SU-DHL-6 (cell line): ENCODE data around the gene CERT1.

Source experiments
- H2AFZ ChIP-seq: fragments of 200-600 bp; sonication (generic); 2 replicates; pipeline ENCODE4 v1.6.1; 2014; ENCODE audit warnings: low read depth, mild to moderate bottlenecking, moderate library complexity, mixed read lengths, antibody characterized with exemption, low read length; ENCODE audit not compliant: severe bottlenecking
- H3F3A ChIP-seq: fragments of 200-600 bp; shearing (Covaris generic); 2 replicates; pipeline ENCODE4 v1.6.0; 2016; ENCODE audit warnings: antibody characterized with exemption, mild to moderate bottlenecking; ENCODE audit not compliant: insufficient read depth
- H3K27ac ChIP-seq: fragments of 200-600 bp; sonication (generic); 2 replicates; pipeline ENCODE4 v1.5.1; 2016; ENCODE audit warnings: low read depth, mild to moderate bottlenecking, low read length, moderate library complexity, mixed read lengths
- H3K27me3 ChIP-seq: fragments of 200-600 bp; sonication (generic), shearing (Covaris generic); 2 replicates; pipeline ENCODE4 v1.6.0; 2014; ENCODE audit warnings: mild to moderate bottlenecking, low read length
- H3K36me3 ChIP-seq: fragments of 200-600 bp; sonication (generic); 2 replicates; pipeline ENCODE4 v1.6.1; 2014; ENCODE audit warnings: mild to moderate bottlenecking, low read length, mixed read lengths
- H3K4me2 ChIP-seq: fragments of 300-600, 200-600 bp; shearing (Covaris generic), sonication (generic); 2 replicates; pipeline ENCODE4 v1.6.0; 2014; ENCODE audit warnings: low read length, low read depth, mild to moderate bottlenecking; ENCODE audit not compliant: poor library complexity, severe bottlenecking
- H3K4me3 ChIP-seq: fragments of 200-600 bp; sonication (generic); 2 replicates; pipeline ENCODE4 v1.5.1; 2014; ENCODE audit warnings: antibody characterized with exemption, low read length, mild to moderate bottlenecking, mixed read lengths; ENCODE audit not compliant: insufficient read depth, poor library complexity, severe bottlenecking
- H3K79me2 ChIP-seq: fragments of 200-600 bp; sonication (generic); 2 replicates; pipeline ENCODE4 v1.6.1; 2014; ENCODE audit warnings: mild to moderate bottlenecking, low read length, moderate library complexity; ENCODE audit not compliant: insufficient read depth
- H3K9ac ChIP-seq: fragments of 200-600 bp; sonication (generic); 2 replicates; pipeline ENCODE4 v1.7.0; 2014; ENCODE audit warnings: mild to moderate bottlenecking, low read length
- H3K9me2 ChIP-seq: fragments of 200-600 bp; sonication (generic); replicated peaks from 2 replicates; pipeline ENCODE4 v1.6.1; 2014; ENCODE audit warnings: low read length; ENCODE audit not compliant: insufficient read depth
- H3K9me3 ChIP-seq: fragments of 200-600 bp; sonication (generic); 2 replicates; pipeline ENCODE4 v1.6.1; 2014; ENCODE audit warnings: low read length, mixed read lengths; ENCODE audit not compliant: insufficient read depth
- H4K20me1 ChIP-seq: fragments of 200-600 bp; sonication (generic); 2 replicates; pipeline ENCODE4 v1.6.1; 2014; ENCODE audit warnings: low read depth, mild to moderate bottlenecking, antibody characterized with exemption, low read length, moderate library complexity, mixed read lengths
- CTCF ChIP-seq: fragments of 200-600 bp; sonication (generic); IDR thresholded peaks from one replicate; pipeline ENCODE4 v1.5.1; 2017; ENCODE audit warnings: antibody characterized with exemption, mild to moderate bottlenecking, low read length, moderate library complexity; ENCODE audit not compliant: insufficient read depth, poor library complexity, severe bottlenecking
- EZH2phosphoT487 ChIP-seq: fragments of 200-600 bp; sonication (generic), shearing (Covaris generic); conservative IDR thresholded peaks from 2 replicates; pipeline ENCODE4 v1.6.1; 2018; ENCODE audit warnings: mild to moderate bottlenecking, antibody characterized with exemption, low read length, moderate library complexity, mixed read lengths

The CERT1 gene

DNA sequence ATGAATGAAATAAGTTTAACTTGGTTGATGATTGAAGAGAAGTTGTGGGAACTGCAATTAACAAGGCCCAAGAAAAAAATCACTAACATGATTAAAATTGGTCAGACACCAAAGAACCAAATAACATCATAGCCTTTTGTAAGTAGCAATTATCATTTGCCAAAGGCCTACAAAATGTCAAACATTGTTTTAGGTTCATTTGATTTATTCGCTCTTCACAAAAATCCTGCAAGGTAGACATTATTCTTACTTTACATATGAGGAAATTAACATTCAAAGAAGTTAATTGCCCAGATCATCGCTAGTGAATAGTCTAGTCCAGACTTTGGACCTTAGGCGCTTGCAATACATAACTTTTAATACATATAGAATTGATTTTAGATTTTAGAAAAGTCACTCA is 2.9 kb upstream of the CERT1 start:
- H3K9ac ChIP-seq = no peak overlapping the region
- peak overlapping the region; percentile 75 for H3K4me2 ChIP-seq
- H3K36me3 ChIP-seq = no peaks in the 10 kb centered on the region
- no peaks in the 10 kb centered on the region for H3K27me3 ChIP-seq
- H3K4me3 ChIP-seq = no peak overlapping the region
- no peak overlapping the region for H2AFZ ChIP-seq
- H4K20me1 ChIP-seq = peaks cover 8% of the 10 kb centered on the region; the same call in 1 of the 2 replicates
- H3K9me2 ChIP-seq = no peaks in the 10 kb centered on the region
- H3K9me3 ChIP-seq = no peaks in the 10 kb centered on the region
- TF ChIP-seq CTCF (no peak), EZH2phosphoT487 (no peak)
- peaks cover 89% of the 10 kb centered on the region for H3K79me2 ChIP-seq
- H3F3A ChIP-seq = peaks cover 15% of the 10 kb centered on the region; the same call in 1 of the 2 replicates
- H3K27ac ChIP-seq = peak overlapping the region; percentile 40; the same call in 1 of the 2 replicates

GRCh38 chr5:75513841-75514240 is 2.4 kb upstream of the CERT1 start:
- Histone ChIP-seq H3K9me2 (no peaks in the 10 kb centered on the region), H3K36me3 (no peaks in the 10 kb centered on the region), H2AFZ (no peak overlapping the region), H3K27ac (peak overlapping the region; percentile 40; the same call in 1 of the 2 replicates), H3K27me3 (no peaks in the 10 kb centered on the region), H3K9me3 (no peaks in the 10 kb centered on the region), H3K4me3 (peak overlapping the region; percentile 82), H3F3A (peaks cover 15% of the 10 kb centered on the region; the same call in 1 of the 2 replicates), H3K9ac (peak overlapping the region; percentile 83; the same call in 1 of the 2 replicates), H4K20me1 (peaks cover 11% of the 10 kb centered on the region; the same call in 1 of the 2 replicates), H3K79me2 (peaks cover 89% of the 10 kb centered on the region), H3K4me2 (peak overlapping the region; percentile 75)
- TF ChIP-seq EZH2phosphoT487 (no peak), CTCF (no peak)

- TF ChIP-seq EZH2phosphoT487 = no peak
- no peak for TF ChIP-seq CTCF
- Histone ChIP-seq H3K27me3 (no peaks in the 10 kb centered on the region), H4K20me1 (peaks cover 13% of the 10 kb centered on the region; the same call in 1 of the 2 replicates), H3K9me3 (no peaks in the 10 kb centered on the region), H3K9me2 (no peaks in the 10 kb centered on the region), H2AFZ (peak overlapping the region; percentile 72), H3K9ac (peak overlapping the region; percentile 83), H3K36me3 (0 out of 2 replicates have a peak, but pooled peaks cover 3% of the 10 kb centered on the region), H3K4me3 (peak overlapping the region; percentile 82), H3K4me2 (peak overlapping the region; percentile 75), H3F3A (peaks cover 15% of the 10 kb centered on the region; the same call in 1 of the 2 replicates), H3K79me2 (peaks cover 90% of the 10 kb centered on the region), H3K27ac (peak overlapping the region; percentile 54)
Observed at GRCh38 chr5:75512383-75513074, 1.1 kb upstream of the CERT1 start.
